Prostate gland (tissue), 2 donors: ENCODE results near the gene NOP16.

Source experiments
- CTCF ChIP-seq, 4 experiments: fragments of 200-600 bp in 2 of 4; fragments of 450-650 bp in 2 of 4; sonication (generic) in 2 of 4; IDR thresholded peaks; 1 replicate in 3 of 4; 2 replicates in 1 of 4; pipeline ENCODE4 v1.5.1; 2016 to 2019; ENCODE audit warnings: antibody characterized with exemption in 4 of 4, mild to moderate bottlenecking in 2 of 4, moderate library complexity in 2 of 4
- POLR2A ChIP-seq: fragments of 450-650 bp; IDR thresholded peaks from one replicate; pipeline ENCODE4 v1.6.1; 2016; ENCODE audit warnings: antibody characterized with exemption, mild to moderate bottlenecking
- POLR2AphosphoS5 ChIP-seq: sonication (generic); formaldehyde crosslinking; IDR thresholded peaks from one replicate; pipeline ENCODE4 v1.6.1; 2017; ENCODE audit warnings: antibody characterized with exemption

GRCh38 chr5:176397736-176398420 is 9.5 kb upstream of the NOP16 start:
- TF ChIP-seq CTCF (IDR thresholded peaks at IDR 0.05) (no peak), POLR2A (no peak), POLR2AphosphoS5 (no peak)
